ENCODE data around the gene SYT5. TPM values are rescaled to one million over a fixed set of nuclear protein-coding genes. Genes with fewer than 3 reads are reported as not detected.

Gene SYT5
- total RNA-seq, 1 donor = not detected

GRCh38 chr19:55171440-55171839 lies 8.6 kb downstream of the SYT5 start:
- no peak overlapping the region for H3K27ac ChIP-seq (ENCODE audit: low read depth, low read length)
- H3K36me3 ChIP-seq (ENCODE audit: insufficient read depth, low read length) = no peaks in the 10 kb centered on the region
- no peaks in the 10 kb centered on the region for H3K79me2 ChIP-seq (ENCODE audit: insufficient read depth, low read length)
- H3K9me3 ChIP-seq (ENCODE audit: low read depth, low read length) = no peaks in the 10 kb centered on the region
- no peak for DNase-seq (ENCODE audit: insufficient read length, low spot score, missing footprints)
- H3K4me1 ChIP-seq (ENCODE audit: insufficient read depth, low read length) = peaks cover 14% of the 10 kb centered on the region
- no peak overlapping the region for H2AFZ ChIP-seq (ENCODE audit: low read length)
- H3K27me3 ChIP-seq (ENCODE audit: insufficient read depth, low read length) = peaks cover 2% of the 10 kb centered on the region
- no peak for TF ChIP-seq CTCF (IDR thresholded peaks at IDR 0.05; ENCODE audit: extremely low read depth, low read depth, low read length)
- H3K4me3 ChIP-seq (ENCODE audit: insufficient read depth, low read length) = no peak overlapping the region
- H4K20me1 ChIP-seq (ENCODE audit: insufficient read depth, low read length) = peaks cover 2% of the 10 kb centered on the region
- H3K4me2 ChIP-seq (ENCODE audit: insufficient read depth, low read length) = no peak overlapping the region

- no peak overlapping the region for H3K27ac ChIP-seq (ENCODE audit: low read depth, low read length)
- no peaks in the 10 kb centered on the region for H3K9me3 ChIP-seq (ENCODE audit: low read depth, low read length)
- H3K27me3 ChIP-seq (ENCODE audit: insufficient read depth, low read length) = peaks cover 2% of the 10 kb centered on the region
- TF ChIP-seq CTCF (IDR thresholded peaks at IDR 0.05; ENCODE audit: extremely low read depth, low read depth, low read length) = no peak
- H3K4me2 ChIP-seq (ENCODE audit: insufficient read depth, low read length) = no peak overlapping the region
- H4K20me1 ChIP-seq (ENCODE audit: insufficient read depth, low read length) = no peaks in the 10 kb centered on the region
- H3K4me3 ChIP-seq (ENCODE audit: insufficient read depth, low read length) = no peak overlapping the region
- no peak overlapping the region for H2AFZ ChIP-seq (ENCODE audit: low read length)
- peaks cover 14% of the 10 kb centered on the region for H3K4me1 ChIP-seq (ENCODE audit: insufficient read depth, low read length)
- H3K36me3 ChIP-seq (ENCODE audit: insufficient read depth, low read length) = no peaks in the 10 kb centered on the region
- no peaks in the 10 kb centered on the region for H3K79me2 ChIP-seq (ENCODE audit: insufficient read depth, low read length)
- DNase-seq (ENCODE audit: insufficient read length, low spot score, missing footprints) = peak; percentile 65
Observed at GRCh38 chr19:55169136-55169535, 11.0 kb downstream of the SYT5 start.

GRCh38 chr19:55166530-55167268 lies 13.4 kb downstream of the SYT5 start, which contains the start of gene DNAAF3:
Gene DNAAF3 (minus strand): TSS chr19:55166613. CDS start chr19:55166413, 200 bp downstream.
- H3K9me3 ChIP-seq (ENCODE audit: low read depth, low read length) = no peaks in the 10 kb centered on the region
- H3K4me1 ChIP-seq (ENCODE audit: insufficient read depth, low read length) = peaks cover 5% of the 10 kb centered on the region
- H3K27me3 ChIP-seq (ENCODE audit: insufficient read depth, low read length) = peaks cover 14% of the 10 kb centered on the region
- H4K20me1 ChIP-seq (ENCODE audit: insufficient read depth, low read length) = no peaks in the 10 kb centered on the region
- peak; percentile 100 for DNase-seq (ENCODE audit: insufficient read length, low spot score, missing footprints)
- no peak for TF ChIP-seq CTCF (IDR thresholded peaks at IDR 0.05; ENCODE audit: extremely low read depth, low read depth, low read length)
- no peak within 1 kb of the TSS for H3K27ac ChIP-seq (ENCODE audit: low read depth, low read length)
- H2AFZ ChIP-seq (ENCODE audit: low read length) = peak within 1 kb of the TSS; percentile 94
- peak within 1 kb of the TSS; percentile 95 for H3K4me2 ChIP-seq (ENCODE audit: insufficient read depth, low read length)
- peak within 1 kb of the TSS; percentile 75 for H3K4me3 ChIP-seq (ENCODE audit: insufficient read depth, low read length)
- no peaks in the 10 kb centered on the region for H3K79me2 ChIP-seq (ENCODE audit: insufficient read depth, low read length)
- no peaks in the 10 kb centered on the region for H3K36me3 ChIP-seq (ENCODE audit: insufficient read depth, low read length)

- H2AFZ ChIP-seq (ENCODE audit: low read length) = peak overlapping the region; percentile 94
- H3K27ac ChIP-seq (ENCODE audit: low read depth, low read length) = no peak overlapping the region
- peak overlapping the region; percentile 75 for H3K4me3 ChIP-seq (ENCODE audit: insufficient read depth, low read length)
- peaks cover 19% of the 10 kb centered on the region for H3K27me3 ChIP-seq (ENCODE audit: insufficient read depth, low read length)
- no peaks in the 10 kb centered on the region for H3K79me2 ChIP-seq (ENCODE audit: insufficient read depth, low read length)
- peak overlapping the region; percentile 95 for H3K4me2 ChIP-seq (ENCODE audit: insufficient read depth, low read length)
- no peaks in the 10 kb centered on the region for H4K20me1 ChIP-seq (ENCODE audit: insufficient read depth, low read length)
- H3K9me3 ChIP-seq (ENCODE audit: low read depth, low read length) = no peaks in the 10 kb centered on the region
- peak; percentile 97 for DNase-seq (ENCODE audit: insufficient read length, low spot score, missing footprints)
- peak; percentile 57 for TF ChIP-seq CTCF (IDR thresholded peaks at IDR 0.05; ENCODE audit: extremely low read depth, low read depth, low read length)
- H3K4me1 ChIP-seq (ENCODE audit: insufficient read depth, low read length) = peaks cover 5% of the 10 kb centered on the region
- no peaks in the 10 kb centered on the region for H3K36me3 ChIP-seq (ENCODE audit: insufficient read depth, low read length)
Observed at GRCh38 chr19:55165952-55166529, 14.0 kb downstream of the SYT5 start.
